DMS153 treated with DMSO at 0.1 percent for 48 hours (cell line): ENCODE results near the gene MRFAP1L1.
"Not testable (repeated sequence)": the region's sequence is repeated elsewhere in the genome, so short reads cannot be mapped to it uniquely, and the experiment has no call there.

Source experiments
- DNase-seq: peaks from one replicate; lab custom pipeline; 2025; ENCODE audit not compliant: unreplicated experiment; lab: John Stamatoyannopoulos, UW

The MRFAP1L1 gene

DNA sequence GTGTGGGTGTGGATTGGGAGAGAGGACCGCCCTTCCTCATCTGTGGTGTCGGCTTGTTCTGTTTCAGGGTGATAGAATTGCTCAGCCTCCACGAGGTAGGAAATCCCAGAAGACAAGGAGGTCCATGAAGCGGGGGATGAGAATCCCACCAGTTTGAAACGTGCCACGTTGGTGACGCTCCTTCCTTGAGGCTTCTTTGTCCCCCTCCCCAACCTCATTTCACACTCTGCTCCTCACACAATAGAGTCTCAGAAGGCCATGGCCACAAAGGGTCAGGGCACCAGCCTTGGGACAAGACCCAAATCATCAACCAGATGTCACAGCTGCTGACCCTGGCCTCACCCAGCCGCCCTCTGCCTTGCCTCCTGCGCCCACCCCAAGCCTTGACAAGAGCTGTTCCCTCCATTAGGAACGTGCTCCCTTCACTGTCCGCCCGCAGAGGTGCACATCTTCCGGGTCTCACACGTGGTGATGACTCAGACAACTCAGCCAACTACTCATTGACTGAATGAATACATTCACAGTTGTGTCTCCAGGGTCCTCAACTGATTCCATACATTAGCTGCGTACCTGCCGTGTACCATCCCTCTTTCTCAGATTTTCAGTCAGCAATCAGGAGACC lies 24.6 kb upstream of the MRFAP1L1 start:
- no peak for DNase-seq

DNA sequence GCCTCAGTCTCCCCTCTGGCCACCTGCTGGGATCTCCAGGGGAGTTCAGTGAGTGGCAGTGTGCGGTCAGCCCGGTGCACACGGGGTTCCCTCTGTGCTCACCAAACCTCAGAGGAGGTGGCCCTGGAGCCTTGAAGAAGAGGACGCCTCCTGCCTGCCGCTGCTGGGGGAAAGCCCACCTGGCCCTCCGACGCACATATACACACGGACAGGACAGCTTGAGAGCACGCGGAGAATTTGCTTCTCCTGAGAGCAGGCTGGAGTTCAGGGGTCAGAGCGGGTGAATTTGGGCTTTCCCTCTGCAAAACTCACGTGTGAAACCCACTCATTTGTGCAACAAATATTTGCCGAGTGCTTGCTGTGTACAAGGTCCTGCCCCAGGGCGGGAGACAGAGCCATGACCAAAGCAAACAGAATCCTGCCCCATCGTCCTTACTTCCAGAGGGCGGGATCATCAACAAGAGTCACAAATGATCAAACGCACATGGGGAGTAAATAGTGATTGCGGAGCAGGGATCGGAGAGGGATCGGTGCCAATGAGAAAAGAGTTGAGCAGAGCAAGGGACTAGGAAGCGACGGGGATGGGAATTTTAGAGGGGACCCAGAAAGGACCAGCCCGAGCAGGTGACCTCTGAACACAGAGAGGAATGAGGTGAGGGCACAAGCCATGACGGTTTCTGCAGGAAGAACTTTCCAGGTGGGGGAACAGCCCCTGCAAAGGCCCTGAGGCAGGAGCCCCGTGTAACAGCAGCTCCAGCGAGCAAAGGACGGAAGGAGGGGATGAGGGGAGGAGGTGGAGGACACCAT lies 23.9 kb upstream of the MRFAP1L1 start:
- DNase-seq = no peak

GRCh38 chr4:6732441-6733357 lies 23.0 kb upstream of the MRFAP1L1 start:
- DNase-seq = no peak

DNA sequence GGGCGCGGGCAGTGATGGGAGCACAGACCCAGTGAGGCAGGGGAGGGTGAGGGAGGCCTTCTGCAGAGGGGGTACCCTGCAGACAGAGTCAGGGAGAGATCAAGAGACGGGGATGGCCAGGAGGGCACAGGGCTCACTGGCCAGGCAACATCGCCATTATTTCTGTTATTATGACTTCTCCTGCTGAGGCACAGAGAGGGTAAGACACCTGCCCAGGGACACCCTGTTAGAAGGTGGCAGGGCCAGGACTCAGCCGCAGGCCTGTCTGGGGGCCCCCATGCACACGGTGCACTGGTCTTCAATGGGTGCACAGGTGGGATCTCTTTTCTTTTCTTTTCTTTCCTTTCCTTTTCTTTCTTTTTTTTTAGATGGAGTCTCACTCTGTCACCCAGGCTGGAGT lies 22.1 kb upstream of the MRFAP1L1 start:
- DNase-seq = no peak

DNA sequence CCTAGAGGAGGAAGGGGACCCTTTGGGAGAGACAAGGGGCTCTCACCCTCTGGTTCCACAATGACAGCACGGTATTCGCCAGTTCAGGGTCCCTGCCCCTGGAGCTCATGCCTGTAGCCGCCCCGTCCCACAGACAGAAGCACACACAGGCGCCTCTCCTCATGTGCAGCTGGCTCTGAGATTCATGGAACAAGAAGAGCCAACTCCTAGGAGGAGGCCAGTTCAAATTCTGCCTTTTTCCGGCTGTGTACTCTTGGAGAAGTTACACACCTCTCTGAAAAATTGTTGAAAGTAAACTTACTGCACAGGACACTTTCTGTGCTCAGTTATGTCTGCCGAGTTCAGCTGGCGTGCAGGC lies 21.6 kb upstream of the MRFAP1L1 start:
- DNase-seq = no peak

DNA sequence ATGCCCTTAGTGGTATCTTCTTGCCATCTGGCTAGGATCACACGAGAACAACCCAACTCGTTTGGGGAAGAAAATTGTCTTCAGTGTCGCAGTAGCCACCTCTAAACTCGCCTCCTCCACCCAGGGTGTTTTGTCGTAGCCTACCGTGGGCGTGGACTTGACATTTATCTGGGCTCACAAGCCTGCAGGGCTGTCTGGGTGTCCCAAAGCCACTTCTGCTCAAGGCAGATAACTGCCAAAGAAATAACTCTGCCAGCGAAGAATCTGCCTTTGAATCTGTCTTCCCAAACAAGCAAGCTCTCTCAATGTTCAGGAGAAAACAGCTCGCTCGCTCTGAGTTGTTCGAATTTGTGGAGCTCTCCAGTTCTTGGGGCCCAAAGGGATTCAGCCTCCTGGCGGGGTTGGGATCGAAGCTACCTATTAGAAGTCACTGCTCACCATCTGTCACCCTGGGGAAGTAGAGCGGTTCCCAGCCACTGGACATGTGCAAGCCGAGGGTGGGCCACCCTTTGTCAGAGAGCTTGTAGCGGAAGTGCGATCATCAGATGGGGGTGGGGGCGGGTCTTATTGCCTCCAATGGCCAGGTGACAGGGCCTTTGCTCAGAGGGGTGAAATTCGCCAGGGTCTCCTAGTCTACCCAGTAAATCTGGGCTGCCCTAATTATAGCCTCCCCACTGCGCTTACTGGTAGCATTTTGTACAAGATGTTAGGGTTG lies 21.1 kb upstream of the MRFAP1L1 start:
- no peak for DNase-seq

GRCh38 chr4:6728320-6729029 lies 18.8 kb upstream of the MRFAP1L1 start:
- DNase-seq = no peak

GRCh38 chr4:6727943-6728250 lies 18.2 kb upstream of the MRFAP1L1 start:
- no peak for DNase-seq

DNA sequence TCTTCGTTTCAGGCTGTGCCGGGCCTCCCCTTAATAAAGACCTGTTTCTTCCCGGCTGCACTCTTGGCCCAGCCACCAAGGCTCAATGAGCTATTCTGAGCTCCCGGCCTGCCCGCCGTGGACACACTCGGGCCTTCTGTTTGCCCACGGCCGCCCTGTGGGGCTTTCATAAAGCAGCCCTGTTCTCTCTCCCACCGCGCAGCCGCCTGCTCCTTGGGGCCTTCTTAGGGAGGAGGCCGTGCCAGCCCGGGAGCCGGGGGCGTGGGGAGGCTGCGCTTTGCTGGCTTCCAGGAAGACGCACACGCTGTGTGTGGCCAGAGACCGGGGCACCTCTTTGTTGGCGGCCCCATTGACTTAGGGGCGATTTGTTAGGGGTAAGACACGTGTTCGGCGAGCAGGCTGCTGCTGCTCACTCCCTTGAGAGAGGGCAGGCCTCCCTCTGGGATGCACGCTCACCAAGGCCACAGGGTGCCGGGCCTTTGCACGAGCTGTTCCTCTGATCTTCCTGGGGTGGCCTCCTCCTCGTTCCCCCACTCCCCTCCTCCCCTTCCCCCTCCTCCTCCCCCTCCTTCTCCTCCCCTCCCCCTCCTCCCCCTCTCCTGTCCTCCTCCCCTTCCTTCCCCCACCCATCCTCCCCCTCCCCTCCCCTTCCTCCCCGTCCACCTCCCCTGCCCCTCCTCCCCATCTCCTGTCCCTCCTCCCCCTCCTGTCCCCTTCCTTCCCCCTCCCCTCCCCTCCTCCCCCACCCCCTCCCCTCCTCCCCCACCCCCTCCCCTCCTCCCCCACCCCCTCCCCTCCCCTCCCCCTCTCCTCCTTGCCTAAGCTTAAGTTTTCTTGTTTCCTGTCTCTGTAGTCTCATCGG lies 17.6 kb upstream of the MRFAP1L1 start:
- DNase-seq = no peak

GRCh38 chr4:6725427-6725961 lies 15.8 kb upstream of the MRFAP1L1 start:
- DNase-seq = not testable (repeated sequence)

DNA sequence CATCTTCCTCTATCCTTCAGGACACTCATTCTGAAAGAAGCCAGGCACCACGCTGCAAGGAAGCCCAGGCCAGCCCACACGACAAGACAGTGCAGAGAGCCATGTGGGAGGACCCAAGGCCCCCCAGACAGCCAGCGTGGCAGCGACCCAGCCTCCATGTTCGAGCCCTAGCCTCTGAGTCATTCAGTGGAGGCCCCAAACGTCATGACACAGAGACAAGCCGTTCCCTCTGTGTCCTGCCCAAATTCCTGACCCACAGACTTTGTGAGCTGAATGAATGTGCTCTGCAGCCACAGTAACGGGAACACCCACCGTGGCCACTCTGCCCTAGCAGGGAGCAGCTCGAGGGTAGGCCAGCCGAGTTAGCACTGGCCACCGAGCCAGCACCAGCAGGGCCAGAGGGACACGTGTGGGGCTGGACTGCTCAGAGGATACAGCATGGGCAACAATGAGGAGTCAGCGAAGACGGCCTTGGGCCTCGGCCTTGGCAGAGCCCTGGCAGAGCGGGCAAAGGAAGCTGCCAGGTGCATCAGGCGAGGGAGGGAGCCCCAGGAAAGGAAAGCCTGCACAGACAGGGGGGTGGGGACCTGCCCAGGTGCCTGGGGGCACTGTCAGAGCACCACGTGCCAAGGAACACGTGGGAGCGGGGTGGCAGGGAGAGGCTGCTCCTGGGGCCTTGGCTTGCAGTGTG lies 14.9 kb upstream of the MRFAP1L1 start:
- DNase-seq = no peak

GRCh38 chr4:6723851-6724250 lies 14.2 kb upstream of the MRFAP1L1 start:
- no peak for DNase-seq

DNA sequence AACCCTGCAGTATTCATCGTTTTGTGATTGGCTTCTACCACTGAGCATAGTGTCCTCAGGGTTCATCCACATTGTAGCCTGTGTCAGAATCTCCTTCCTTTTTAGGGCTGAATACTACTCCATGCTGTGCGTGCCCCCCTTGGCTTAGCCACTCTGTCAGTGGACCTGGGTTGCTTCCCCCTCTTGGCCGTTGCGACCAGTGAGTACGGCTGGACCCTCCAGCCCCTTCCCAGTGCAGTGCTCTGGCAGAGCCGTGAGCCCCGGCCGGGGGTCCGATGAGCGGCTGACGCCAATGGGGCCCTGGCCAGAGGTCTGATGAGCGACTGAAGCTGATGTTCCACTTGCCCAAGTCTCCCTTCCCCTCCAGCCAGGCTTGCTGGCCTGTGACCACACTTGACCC lies 13.2 kb upstream of the MRFAP1L1 start:
- no peak for DNase-seq

DNA sequence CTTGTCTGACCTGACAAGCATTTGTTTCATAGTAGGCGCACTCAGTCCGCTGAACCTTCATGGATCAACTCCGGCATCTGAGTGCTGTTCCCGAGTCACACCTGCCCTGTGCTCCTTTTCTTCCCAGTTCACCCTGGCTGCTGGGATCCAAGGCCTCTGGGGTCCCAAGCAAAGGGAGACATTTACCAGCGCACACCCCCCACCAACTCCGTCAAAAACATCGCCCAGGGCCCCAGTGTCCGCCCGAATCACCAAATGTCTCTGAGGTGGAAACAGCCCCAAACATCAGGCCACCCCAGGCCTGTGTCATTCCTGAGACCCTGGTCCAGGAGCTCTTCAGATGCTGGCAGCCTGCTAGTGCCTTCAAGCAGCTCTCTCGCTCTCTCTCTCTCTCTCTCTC lies 11.5 kb upstream of the MRFAP1L1 start:
- no peak for DNase-seq

DNA sequence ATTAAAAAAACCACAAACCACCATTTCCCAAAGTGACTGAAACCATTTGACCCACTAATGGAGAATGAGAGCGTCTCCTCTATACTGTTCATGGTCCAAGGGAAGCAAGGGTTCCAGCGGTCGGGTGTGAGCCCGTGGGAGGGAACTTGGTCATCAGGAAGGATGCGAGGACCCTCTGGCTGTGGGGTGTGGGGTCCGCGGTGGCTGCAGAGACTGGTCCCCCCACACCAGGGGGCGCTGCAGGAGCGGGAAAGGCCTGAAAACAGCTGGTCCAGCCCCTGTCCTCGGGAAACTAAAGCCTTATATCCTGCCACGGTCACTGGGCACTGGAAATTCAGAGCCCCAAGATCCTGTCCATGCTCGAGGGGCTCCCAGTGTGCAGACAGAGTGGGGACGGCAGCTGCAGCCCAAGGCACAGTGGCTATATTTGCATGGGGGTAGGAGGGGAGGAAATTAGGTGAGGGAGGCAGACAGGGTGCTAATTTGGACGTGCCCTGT lies 10.6 kb upstream of the MRFAP1L1 start:
- DNase-seq = peak; percentile 1

DNA sequence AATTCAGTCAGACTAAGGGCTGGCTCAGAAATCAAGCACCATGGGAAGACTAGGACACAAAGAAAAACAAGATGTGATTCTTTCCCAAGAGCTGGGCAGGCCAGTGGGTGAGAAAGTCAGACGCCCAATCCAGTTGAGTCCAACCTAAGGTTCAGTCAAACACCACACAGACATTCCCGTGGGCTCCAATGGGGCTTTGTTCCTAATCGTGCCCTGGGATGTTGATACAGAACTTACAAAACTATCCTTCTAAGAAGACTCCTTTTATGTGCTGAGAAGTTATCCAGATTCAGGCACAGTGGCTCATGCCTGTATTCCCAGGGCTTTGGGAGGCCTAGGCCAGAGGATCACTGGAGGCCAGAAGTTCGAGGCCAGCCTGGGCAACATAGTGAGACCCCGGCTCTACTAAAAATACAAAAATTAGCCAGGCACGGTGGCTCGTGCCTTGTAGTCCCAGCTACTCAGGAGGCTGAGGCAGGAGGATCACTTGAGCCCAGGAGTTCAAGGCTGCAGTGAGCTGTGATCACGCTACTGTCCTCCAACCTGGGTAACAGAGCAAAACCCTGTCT lies 10.0 kb upstream of the MRFAP1L1 start:
- DNase-seq = no peak

DNA sequence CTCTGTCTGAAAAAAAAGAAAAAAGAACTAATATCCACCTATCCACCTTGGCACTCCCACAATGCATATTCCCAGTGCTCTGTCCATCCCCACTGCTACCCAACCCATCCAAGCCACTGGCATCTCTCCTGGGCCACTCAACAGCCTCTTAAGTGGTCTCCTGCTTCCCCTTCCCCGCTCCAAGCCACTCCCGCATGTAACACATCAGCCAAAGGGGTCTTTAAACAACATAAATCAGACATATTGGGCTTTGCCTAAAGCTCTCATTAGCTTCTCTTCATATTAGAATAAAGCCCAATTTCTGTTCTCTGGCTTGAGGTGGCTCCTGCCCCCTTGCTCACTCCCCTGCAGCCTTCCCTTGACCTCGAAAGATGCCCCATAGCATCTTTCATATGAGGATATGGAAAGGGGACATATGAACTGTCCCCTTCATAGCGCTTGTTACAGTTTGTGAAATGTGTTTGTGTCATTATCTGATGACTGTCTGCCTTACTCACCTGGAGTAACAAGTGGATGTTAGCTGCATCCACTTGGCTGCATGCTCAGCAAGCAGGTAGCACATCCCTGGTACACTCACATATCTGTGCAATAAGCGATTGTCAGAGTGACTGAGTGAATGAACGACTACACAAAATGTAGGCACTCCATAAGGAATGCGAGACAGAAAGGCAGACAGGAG lies 9.4 kb upstream of the MRFAP1L1 start:
- DNase-seq = no peak
